ENCODE results near the gene CFAP92. TPM values are rescaled to one million over a fixed set of nuclear protein-coding genes. Genes with fewer than 3 reads are reported as not detected.

The CFAP92 gene
- total and polyA plus RNA-seq, 3 donors from 2014 or later: 16.0 to 62.0 (median 26.7) TPM

DNA sequence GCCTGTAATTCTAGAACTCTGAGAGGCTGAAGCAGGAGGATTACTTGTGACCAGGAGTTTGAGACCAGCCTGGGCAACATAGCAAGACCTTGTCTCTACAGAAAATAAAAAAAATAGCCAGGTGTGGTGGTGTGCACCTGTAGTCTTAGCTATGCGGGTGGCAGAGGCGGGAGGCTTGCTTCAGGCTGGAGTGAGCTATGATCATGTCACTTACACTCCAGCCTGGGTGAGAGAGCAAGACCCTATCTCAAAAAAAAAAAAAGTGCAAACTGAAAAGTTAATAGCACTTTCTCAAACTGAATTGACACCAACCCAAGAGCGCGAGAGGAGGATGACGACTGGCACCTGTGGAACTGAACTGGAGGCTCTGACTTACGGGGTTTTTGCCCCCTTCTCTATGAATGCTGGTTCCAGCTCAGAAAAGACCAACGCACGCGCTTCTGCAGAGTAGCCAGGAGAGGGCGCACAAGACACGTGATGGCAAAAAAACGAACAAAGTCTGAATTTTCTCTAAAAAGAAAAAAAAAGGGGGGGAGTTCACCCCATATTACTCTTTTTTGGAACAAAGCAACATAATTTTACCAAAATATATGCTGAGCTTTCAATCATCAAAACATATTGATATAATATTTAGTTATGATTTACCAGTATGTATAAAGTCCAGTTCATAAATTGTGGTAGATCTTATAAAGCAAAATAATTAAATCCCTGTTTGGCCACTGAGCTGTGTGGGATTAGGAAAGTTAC, 23.7 kb downstream of the CFAP92 start:
- Histone ChIP-seq H3K27ac (no peak overlapping the region), H3K36me3 (ENCODE audit: low read depth, missing control alignments) (no peaks in the 10 kb centered on the region), H3K27me3 (no peaks in the 10 kb centered on the region), H3K4me1 (no peaks in the 10 kb centered on the region), H3K4me3 (no peak overlapping the region), H3K9me3 (no peaks in the 10 kb centered on the region)
- no peak for TF ChIP-seq POLR2A (IDR thresholded peaks at IDR 0.05)
- TF ChIP-seq, protein P1, sequence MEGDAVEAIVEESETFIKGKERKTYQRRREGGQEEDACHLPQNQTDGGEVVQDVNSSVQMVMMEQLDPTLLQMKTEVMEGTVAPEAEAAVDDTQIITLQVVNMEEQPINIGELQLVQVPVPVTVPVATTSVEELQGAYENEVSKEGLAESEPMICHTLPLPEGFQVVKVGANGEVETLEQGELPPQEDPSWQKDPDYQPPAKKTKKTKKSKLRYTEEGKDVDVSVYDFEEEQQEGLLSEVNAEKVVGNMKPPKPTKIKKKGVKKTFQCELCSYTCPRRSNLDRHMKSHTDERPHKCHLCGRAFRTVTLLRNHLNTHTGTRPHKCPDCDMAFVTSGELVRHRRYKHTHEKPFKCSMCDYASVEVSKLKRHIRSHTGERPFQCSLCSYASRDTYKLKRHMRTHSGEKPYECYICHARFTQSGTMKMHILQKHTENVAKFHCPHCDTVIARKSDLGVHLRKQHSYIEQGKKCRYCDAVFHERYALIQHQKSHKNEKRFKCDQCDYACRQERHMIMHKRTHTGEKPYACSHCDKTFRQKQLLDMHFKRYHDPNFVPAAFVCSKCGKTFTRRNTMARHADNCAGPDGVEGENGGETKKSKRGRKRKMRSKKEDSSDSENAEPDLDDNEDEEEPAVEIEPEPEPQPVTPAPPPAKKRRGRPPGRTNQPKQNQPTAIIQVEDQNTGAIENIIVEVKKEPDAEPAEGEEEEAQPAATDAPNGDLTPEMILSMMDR (IDR thresholded peaks at IDR 0.05): peak; percentile 67 to 93 (median 76)
- intact Hi-C loops (cut with DNase I; ENCODE audit: low total_unique reads): loop anchor here (10.0 kb wide), 1 partner anchor 275 kb away; the partner anchor contains the start of gene COPG1
- WGBS, 2 donors: 24 to 42% methylated on average over 12 of the region's 12 CpGs
- DNase-seq: peak; percentile 56

DNA sequence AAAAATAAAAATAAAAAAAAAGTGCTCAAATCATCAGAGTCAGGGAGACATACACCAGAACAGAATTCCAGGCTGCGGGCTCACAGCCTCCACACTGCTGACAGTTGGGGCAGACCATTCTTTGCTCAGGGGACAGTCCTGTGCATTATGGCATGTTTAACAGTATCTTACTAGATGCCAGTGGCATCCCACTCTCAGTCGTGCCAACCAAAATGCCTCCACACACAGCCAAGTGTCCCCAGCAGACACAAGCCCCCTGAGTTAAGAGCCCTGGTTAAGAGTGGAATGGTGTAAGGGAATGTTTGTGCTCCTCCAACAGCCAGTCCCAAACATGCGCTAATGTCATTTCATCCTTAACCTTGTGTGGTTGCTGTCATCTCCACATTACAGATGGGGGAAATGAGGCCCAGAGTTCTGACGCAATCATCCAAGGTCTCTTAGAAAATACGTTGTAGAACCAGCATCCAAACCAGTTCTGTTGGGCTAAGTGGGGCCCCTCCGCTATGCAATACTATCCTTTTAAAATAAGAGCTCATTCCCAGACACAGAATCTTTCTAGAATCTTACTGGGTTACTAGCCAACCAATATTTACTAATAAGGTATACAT, 26.0 kb downstream of the CFAP92 start:
- no peak overlapping the region for H3K27ac ChIP-seq
- DNase-seq: no peak
- H3K4me1 ChIP-seq: no peaks in the 10 kb centered on the region
- H3K4me3 ChIP-seq: no peak overlapping the region
- no peaks in the 10 kb centered on the region for H3K36me3 ChIP-seq (ENCODE audit: low read depth, missing control alignments)
- intact Hi-C loops (cut with DNase I; ENCODE audit: low total_unique reads): no loop called here
- TF ChIP-seq POLR2A (IDR thresholded peaks at IDR 0.05): no peak
- TF ChIP-seq, protein P1 (IDR thresholded peaks at IDR 0.05): no peak
- no peaks in the 10 kb centered on the region for H3K9me3 ChIP-seq
- 85 to 94% methylated on average over 6 of the region's 6 CpGs for WGBS, 2 donors
- H3K27me3 ChIP-seq: no peaks in the 10 kb centered on the region

DNA sequence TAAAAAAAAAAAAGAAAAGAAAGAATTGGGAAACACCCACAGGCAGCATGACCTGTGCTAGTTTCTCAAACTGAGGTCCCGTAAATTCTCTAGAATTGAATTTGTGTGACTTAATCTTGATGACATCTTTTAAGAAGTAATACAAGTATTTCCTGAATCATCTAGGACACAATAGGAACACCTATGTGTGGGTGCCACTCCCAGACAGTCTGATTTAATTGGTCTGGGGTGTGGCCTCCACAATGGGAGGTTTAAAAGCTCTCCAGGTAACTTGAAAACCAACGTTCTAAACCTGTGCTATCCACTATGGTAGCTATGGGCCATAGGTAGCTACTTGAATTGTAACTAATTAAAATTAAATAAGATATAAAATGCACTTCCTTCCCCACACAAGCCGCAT, 28.1 kb downstream of the CFAP92 start:
- 92 to 96% methylated on average over 3 of the region's 3 CpGs for WGBS, 2 donors
- H3K9me3 ChIP-seq: no peaks in the 10 kb centered on the region
- H3K4me3 ChIP-seq: no peak overlapping the region
- intact Hi-C loops (cut with DNase I; ENCODE audit: low total_unique reads): no loop called here
- no peak for DNase-seq
- no peaks in the 10 kb centered on the region for H3K4me1 ChIP-seq
- TF ChIP-seq, protein P1 (IDR thresholded peaks at IDR 0.05): no peak
- TF ChIP-seq POLR2A (IDR thresholded peaks at IDR 0.05): no peak
- no peak overlapping the region for H3K27ac ChIP-seq
- no peaks in the 10 kb centered on the region for H3K36me3 ChIP-seq (ENCODE audit: low read depth, missing control alignments)
- no peaks in the 10 kb centered on the region for H3K27me3 ChIP-seq

DNA sequence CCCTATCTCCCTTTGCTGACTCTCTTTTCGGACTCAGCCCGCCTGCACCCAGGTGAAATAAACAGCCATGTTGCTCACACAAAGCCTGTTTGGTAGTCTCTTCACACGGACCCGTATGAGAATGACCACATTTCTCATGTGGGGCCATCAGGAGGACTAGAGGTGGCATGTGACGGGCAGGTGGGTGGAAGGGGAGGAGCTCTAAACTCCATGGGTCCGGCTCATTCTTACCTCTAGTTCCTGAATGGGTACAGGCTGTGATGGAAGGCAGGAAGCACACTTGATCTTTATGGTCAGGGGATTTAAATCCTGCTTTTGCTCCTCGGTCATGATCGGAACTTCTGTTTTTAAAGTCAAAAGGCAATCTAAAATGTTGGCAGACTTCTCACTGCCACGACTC, 28.6 kb downstream of the CFAP92 start:
- no peak for TF ChIP-seq POLR2A (IDR thresholded peaks at IDR 0.05)
- TF ChIP-seq, protein P1 (IDR thresholded peaks at IDR 0.05): no peak
- Histone ChIP-seq H3K9me3 (no peaks in the 10 kb centered on the region), H3K27me3 (no peaks in the 10 kb centered on the region), H3K4me3 (no peak overlapping the region), H3K36me3 (ENCODE audit: low read depth, missing control alignments) (no peaks in the 10 kb centered on the region), H3K27ac (no peak overlapping the region), H3K4me1 (no peaks in the 10 kb centered on the region)
- intact Hi-C loops (cut with DNase I; ENCODE audit: low total_unique reads): no loop called here
- 90 to 93% methylated on average over 9 of the region's 9 CpGs for WGBS, 2 donors
- DNase-seq: no peak

Data from testis (tissue), 3 donors.